GM18505 (cell line): Measurements from ENCODE around the gene TBC1D3B.
"Not testable (repeated sequence)": the region's sequence is repeated elsewhere in the genome, so short reads cannot be mapped to it uniquely, and the experiment has no call there.

Experiments used
- ATAC-seq: cut with Tn5 transposase; IDR thresholded peaks from one replicate; pipeline ENCODE4 v1.9.1; 2021; ENCODE audit not compliant: unreplicated experiment
- POLR2A ChIP-seq: IDR thresholded peaks from 4 replicates; pipeline ENCODE4 v1.6.1; 2011; ENCODE audit warnings: borderline replicate concordance; ENCODE audit not compliant: insufficient read depth, insufficient read length; ENCODE audit errors: extremely low read depth

The TBC1D3B gene

DNA sequence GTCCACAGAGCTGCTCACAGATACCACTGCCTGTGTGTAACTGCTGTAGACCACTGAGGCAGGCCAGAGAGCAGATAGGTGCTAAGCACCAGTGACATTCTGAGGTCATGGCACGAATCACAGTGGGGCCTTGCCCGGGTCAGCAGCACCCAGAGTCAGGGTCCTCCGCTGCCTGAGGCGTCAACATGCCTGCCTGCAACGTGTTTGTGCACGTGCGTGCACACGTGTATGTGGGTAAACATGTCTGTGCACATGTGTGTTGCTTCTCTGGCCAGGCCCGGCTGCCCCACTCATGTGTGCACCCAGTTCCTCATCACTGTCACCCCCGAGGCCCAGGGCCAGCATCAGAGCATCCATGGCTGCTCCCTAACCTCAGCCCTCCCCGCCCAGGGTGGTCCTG is at the start of gene TBC1D3B:
Gene TBC1D3B, minus strand, starts transcription at position 101 of the 400 bp plus-strand sequence. CDS start 1,586 bp downstream, outside the sequence.
- not testable (repeated sequence) for ATAC-seq

DNA sequence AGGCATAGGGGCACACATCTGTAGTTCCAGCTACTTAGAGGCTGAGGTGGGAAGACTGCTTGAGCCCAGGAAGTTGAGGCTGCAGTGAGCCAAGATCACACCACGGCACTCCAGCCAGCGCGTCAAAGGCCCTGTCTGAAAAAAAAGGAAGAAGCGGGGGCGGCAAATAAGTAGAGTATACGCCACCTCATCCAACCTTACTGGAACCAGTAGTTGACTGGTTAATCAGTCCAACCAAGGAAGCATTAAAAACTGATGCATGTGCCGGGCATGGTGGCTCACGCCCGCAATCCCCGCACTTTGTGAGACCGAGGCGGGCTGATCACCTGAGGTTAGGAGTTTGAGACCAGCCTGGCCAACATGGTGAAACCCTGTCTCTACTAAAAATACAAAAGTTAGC is 46.5 kb upstream of the TBC1D3B start:
- not testable (repeated sequence) for ATAC-seq

DNA sequence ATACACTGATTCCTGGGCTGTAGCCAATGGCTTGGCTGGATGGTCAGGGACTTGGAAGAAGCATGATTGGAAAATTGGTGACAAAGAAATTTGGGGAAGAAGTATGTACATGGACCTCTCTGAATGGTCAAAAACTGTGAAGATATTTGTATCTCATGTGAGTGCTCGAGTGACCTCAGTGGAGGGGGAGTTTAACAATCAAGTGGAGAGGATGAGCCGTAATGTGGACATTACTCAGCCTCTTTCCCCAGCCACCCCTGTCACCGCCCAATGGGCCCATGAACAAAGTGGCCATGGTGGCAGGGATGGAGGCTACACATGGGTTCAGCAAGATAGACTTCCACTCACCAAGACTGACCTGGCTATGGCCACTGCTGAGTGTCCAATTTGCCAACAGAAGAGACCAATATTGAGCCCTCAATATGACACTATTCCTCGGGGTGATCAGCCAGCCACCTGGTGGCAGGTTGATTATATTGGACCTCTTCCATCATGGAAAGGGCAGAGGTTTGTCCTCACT is 45.2 kb upstream of the TBC1D3B start:
- ATAC-seq, result not testable (repeated sequence)

DNA sequence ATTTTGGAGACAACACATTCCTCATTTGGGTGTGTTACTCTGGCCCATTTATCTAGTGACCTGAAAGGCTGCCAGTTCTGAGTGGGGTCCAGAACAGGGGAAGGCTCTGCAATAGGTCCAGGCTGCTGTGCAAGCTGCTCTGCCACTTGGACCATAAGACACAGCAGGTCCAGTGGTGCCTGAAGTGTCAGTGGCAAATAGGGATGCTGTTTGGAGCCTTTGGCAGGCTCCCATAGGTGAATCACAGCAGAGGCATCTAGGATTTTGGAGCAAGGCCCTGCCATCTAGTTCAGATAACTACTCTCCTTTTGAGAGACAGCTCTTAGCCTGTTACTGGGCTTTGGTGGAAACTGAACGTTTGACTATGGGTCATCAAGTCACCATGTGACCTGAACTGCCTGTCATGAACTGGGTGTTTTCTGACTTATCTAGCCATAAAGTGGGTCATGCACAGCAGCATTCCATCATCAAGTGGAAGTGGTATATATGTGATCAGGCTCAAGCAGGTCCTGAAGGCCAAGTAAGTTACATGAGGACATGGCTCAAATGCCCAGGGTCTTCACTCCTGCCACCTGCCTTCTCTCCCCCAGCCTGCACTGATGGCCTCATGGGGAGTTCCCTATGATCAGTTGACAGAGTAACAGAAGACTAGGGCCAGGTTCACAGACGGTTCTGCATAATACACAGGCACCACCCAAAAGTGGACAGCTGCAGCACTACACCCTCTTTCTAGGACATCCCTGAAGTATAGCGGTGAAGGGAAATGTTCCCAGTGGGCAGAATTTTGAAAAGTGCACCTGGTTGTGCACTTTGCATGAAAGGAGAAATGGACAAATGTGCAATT is 44.5 kb upstream of the TBC1D3B start:
- not testable (repeated sequence) for ATAC-seq

DNA sequence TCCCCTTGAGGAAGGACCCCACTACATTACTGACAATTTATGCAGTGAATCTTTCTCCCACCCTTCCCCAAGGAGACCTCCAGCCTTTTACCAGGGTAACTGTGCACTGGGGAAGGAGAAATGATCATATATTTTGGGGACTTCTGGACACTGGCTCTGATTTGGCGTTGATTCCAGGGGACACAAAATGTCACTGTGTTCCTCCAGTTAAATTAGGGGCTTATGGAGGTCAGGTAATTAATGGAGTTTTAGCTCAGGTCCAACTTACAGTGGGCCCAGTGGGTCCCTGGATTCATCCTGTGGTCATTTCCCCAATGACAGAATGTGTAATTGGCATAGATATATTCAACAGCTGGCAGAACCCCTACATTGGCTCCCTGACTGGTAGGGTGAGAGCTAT is 43.1 kb upstream of the TBC1D3B start:
- not testable (repeated sequence) for ATAC-seq

DNA sequence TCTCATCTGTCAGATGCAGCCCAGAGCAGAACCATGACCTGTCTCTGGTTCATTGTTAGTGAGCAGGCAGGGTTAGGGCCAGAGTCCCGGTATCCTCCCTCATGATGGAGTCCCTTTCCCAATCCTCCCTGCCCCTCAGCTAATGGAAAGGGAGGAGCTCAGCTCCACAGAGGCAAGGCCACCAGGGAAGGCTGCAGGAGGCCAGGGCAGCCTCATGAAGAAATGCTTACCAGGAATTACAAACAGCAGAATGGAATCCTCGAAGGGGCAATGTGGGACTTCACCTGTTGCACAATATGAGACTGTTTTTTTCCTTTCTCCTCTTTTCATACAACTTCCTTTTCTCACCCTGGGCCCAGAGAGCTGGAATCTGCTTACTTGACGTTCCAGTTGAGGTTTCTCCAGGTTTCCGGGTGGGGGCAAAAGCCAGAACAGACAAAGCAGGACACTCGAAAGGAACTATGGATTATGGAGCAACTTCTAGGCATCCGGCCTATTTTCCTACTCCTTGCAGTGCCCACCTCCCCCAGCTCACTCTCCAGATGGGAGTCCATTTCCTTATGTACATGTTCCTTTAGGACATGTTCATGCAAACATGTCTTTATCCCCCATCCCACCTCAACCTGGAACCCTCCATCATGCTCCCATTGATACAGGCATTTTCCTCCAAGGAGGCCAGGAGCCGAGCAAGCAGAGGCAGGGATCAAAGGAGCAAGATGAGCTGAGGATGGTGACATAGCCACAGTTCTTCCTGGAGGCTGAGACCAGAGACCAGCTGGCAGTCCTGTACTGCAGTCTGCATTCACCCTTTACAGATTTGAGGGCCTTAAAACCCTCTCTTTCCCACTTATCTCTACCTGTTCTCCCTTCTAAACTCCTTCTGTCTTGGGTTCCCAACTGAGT is 39.2 kb upstream of the TBC1D3B start:
- not testable (repeated sequence) for ATAC-seq

DNA sequence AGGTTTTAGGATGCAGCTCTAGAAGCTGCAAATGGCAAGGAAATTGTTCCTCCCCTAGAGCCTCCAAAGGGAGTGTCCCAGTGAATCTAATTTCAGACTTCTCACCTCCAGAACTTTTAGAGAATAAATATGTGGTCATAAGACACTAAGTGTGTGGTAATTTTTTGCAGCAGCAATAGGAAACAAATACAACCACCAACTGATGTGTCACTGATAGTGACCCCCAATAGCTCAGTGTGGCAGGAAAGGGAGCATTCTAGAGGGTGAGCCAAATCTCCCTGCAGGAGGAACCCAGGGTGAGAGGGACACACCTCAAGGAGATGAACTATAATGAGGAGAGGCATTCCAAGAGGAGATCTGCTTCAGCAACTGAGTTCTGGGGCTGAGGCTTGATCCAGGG is 38.5 kb upstream of the TBC1D3B start:
- ATAC-seq, result no peak

DNA sequence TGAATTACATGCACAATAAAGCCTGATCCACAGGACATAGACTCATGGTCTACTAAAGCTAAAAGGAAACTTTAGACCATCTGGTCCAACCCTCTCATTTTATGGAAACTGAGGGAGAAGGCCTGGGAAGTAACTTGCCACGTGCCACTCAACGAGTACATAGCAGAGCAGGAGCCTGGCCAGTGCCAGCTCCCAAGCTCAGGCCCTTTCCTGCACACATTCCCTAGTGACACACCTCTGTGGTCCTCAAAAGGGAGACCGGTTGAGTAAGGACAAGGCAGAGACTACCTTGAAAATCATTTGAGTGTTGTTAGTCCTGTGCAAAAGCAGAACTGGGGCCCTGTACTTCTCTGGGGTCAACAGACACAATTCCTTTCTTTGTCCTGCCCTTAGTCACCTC is 37.3 kb upstream of the TBC1D3B start:
- no peak for TF ChIP-seq POLR2A
- no peak for ATAC-seq

More for the DNA sequence above, 38.5 kb upstream of the TBC1D3B start:
- no peak for TF ChIP-seq POLR2A

DNA sequence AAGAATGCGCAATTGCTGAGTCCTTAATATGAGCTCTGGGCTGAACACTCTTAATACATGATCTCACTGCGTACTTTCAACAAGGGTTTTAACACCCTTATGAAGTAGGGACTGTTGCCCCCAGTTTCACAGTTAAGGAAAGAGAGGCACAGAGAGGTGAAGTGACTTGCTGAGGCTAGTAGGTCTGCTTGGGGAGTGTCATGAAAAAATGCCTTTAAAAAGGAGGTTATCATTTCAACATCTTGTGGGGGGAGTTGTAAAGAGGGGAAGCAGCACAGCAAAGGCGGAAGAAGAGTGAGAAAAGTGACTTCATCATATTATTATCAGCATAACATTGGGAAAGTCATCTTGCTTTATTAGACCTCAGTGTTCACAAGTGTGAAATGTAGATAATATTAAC is 36.5 kb upstream of the TBC1D3B start:
- ATAC-seq, result no peak
- TF ChIP-seq POLR2A, result peak; percentile 44

DNA sequence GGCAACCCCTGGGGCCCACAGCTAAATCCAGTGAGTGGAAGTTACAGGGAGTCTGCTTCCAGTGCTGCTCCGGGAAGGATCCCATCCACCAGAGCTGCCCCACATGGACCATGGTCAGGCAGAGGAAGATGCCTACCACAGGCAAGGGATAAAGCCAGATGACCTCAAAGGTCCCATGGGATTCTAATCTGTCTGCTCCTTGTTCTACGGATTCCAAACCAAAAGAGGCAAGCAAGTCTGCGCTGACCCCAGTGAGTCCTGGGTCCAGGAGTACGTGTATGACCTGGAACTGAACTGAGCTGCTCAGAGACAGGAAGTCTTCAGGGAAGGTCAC is 35.8 kb upstream of the TBC1D3B start:
- ATAC-seq, result no peak
- TF ChIP-seq POLR2A, result peak; percentile 39

DNA sequence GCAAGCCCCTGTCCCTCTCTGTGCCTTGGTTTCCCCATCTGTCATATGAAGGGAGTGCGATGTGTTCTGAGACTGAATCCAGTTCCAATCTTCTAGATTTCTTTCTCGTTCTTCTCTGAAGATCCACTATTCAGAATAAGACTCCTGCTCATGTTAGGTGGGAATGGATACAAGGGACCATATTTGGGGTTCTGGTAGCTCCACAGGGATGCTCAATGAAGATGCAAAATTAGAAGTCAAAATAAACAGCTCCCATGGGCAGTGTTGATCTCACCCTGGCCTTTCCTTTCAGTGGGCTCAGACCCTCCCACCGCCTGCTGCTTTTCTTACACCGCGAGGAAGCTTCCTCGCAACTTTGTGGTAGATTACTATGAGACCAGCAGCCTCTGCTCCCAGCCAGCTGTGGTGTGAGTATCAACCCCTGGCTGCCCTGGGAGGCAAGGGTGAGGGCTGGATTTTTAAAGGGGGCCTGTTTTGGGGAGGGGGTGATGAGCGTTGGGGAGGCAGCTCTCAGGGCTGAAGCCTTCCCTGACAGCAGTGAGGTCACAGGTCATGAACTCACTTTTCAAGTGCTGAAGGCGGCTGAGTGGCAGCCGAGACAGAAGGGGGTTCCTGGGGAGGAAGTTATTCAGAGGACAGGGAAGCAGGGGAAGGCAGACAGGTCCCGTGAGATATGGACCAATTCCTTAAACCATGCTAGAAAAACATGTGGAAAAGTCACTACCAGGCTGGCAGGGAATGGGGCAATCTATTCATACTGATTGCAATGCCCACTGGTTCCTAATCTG is 35.2 kb upstream of the TBC1D3B start:
- ATAC-seq, result not testable (repeated sequence)

DNA sequence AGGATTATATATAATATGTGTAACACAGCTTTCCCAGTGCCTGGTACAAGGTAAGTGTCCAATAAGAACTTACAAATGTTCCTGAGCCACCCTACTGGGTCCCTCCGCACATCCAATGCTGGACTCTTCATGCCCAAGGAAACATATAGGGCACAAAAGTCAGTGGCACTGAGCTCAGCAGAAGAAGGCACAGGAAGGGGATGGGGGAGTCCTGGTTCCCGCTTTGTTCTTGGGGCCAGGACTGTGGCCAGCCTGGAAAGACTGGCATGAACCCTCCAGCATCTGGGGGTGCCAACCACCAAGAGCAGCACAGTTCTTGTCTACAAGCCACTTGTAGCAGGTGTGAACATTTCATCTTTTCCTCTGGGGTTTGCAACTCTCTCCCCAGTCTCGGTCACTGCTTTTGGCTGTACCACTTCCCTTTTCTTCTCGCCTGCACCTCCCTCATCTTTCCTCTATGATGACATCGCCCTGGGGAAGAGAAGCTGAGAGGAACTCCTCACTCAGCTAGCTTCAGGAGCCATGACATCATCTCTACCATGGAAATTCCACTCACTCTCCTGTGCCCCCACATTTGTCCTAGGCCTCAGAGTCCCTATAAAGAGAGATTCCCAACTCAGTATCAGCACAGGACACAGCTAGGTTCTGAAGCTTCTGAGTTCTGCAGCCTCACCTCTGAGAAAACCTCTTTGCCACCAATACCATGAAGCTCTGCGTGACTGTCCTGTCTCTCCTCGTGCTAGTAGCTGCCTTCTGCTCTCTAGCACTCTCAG is 34.2 kb upstream of the TBC1D3B start, which contains the start of gene CCL4L2:
Gene CCL4L2, plus strand, starts transcription at position 625 of the 773 bp plus-strand sequence.
- TF ChIP-seq POLR2A, result peak; percentile 59
- ATAC-seq, result peak; percentile 66

More for the DNA sequence above, 35.2 kb upstream of the TBC1D3B start:
- peak; percentile 20 for TF ChIP-seq POLR2A

DNA sequence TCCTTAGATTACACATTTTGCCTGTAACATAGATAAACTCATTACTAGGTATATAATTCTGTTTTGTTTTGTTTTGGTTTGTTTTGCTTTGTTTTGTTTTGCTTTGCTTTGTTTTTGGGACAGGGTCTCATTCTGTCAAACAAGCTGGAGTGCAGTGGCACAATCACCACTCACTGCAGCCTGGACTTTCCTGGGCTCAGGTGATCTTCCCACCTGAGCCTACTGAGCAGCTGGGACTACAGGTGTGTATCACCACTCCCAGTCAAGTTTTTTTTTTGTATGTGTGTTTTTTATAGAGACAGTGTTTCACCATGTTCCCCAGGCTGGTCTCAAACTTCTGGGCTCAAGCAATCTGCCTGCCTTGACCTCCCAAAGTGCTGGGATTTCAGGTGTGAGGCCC is 33.1 kb upstream of the TBC1D3B start:
- no peak for ATAC-seq
- TF ChIP-seq POLR2A, result no peak

DNA sequence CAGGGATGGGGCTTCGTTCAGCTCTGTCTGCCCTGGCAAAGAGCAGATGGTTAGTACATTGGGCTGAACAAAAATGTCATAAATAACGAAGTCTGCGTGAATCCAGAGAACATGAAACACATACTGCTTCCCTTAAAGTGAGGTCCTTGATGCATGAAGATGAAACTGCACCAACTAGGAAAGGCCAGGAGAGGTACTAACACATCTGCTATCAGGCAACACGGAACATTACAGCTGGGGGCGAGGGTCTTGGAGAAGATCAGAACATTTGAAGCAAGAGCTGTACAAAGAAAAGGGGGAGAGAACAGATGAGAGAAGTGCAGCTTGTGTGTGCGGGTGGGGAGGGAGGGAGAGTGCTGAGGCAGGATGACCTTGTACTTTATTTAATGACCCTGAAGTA is 30.9 kb upstream of the TBC1D3B start:
- ATAC-seq, result not testable (repeated sequence)

DNA sequence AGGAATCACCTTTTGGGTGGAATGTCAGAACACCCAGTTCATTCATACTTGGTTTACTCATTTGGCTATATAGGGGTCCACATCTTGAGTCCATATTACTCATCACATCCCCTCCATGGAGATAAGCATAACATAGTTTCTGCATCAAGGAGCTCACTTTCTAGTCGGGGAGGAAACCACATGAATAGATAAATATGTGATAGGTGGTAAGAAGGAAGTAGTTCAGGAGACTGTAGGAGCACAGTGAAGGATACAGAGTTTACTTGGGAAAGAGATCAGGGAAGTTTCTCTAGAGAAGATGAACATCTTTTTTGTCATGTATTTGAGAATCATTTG is 30.0 kb upstream of the TBC1D3B start:
- ATAC-seq, result not testable (repeated sequence)
